ENCODE measurements around the gene SPOCK1.

Gene SPOCK1

DNA sequence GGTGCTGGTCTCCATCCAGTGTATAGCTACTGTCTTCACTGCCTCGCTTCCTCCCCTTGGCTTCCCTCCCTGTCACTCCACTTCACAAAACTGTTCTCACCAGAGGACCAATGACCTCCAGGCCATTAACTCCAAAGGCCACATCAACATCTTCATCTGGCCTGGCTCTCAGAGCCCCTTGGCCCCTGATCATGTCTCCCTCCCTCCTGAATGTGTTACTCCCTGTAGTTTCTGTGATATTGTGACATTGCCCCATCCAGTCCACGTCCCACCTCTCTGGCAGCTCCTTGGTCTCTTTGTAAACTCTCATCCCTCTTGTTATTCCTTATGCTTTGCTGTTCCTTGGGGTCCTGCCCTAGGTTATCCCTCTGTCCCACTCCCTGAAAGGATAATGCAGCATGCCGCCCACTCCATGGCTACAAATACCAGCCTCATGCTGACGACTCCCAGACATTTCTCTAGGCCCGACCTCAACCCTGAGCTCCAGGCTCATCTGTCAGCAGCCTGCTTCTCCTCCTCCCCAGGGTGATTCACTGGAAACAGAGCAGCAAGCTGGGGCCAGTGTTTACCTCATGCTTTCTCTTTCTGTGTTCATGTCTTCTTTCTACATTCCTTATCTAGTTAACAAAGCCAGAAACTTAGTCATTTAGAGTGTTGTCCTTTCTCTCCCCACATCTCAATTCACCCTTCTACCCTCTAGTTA is 312.2 kb downstream of the SPOCK1 start:
- DNase-seq = no peak

GRCh38 chr5:137185193-137185592 is 313.9 kb downstream of the SPOCK1 start:
- DNase-seq = no peak

DNA sequence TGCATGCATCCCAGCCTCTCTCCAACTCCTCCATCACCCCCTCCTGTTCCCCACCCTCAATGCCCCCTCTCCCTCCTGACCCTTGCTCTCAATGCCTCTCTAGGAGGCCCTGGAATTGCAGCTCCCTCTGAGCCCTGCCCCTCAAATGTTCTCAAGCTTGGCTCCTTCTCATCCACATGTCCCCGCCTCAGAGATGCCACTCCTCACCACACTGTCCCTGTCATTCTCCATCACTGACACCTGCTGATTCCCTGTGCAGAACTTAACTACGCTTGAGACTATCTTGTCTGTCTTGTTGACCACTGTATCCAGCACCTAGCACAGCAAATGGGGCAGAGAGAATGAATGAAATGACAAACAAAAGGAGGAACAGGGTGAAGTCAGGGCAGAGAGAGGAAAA is 314.4 kb downstream of the SPOCK1 start:
- no peak for DNase-seq

GRCh38 chr5:137182576-137182975 is 316.6 kb downstream of the SPOCK1 start:
- DNase-seq = no peak

DNA sequence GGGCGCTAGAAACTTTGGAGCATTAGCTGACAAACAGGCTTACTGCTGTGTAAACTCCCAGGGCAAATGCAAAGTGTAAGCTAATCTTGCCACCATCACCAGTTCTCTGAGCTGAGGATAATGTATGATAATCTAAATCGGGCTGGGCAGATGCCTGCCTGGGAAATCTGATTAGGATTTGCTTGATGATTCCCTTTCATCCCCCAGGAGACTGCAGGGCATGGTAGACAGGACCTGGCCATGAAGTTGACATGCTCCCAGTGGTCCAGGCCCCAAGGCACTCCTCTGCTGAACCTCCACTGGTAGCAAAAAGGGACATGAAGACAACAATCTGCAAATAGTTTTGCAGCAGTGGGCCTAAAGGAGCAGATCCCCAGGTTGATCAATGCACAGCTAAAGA is 317.5 kb downstream of the SPOCK1 start:
- DNase-seq = no peak

GRCh38 chr5:137179203-137179602 is 319.9 kb downstream of the SPOCK1 start:
- DNase-seq = no peak

DNA sequence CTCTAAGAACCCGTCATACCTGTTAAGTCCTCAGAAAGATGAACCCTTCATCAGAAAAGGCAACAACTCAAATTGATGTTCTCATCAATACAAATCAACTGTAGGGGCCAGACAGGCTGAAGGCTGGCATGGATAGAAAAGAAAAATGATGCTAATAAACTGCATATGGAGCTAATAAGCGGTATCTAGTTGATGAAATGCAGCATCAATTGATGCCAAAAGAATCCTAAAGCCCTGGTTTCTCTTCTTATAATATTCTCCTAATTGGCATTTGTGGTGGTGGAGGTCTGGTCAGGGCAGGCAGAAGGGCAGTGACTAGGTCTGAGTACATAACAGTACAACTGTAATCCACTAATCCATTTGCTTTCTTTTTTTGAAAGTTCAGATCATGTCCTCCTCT is 322.5 kb downstream of the SPOCK1 start:
- DNase-seq = no peak

DNA sequence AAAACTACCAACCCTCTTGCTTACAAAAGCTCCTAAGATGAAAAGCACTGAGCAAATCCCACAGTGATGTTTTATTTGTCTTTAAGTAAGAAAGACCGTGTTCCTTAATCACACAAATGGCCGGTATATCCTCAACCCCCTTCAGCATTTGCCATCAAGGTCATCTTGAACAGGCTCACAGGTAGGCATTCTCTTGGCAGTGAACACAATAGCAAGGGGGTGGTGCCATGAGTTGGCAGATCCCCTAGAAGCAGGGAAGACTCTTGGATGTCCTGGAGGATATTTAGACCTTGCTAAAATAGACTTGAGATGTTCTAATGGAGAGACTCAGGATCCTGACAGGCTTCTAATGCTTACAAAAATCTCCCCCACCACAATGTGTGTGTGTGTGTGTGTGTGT is 323.0 kb downstream of the SPOCK1 start:
- DNase-seq = no peak

- DNase-seq = no peak
Observed at GRCh38 chr5:137174196-137174595, 324.9 kb downstream of the SPOCK1 start.

DNA sequence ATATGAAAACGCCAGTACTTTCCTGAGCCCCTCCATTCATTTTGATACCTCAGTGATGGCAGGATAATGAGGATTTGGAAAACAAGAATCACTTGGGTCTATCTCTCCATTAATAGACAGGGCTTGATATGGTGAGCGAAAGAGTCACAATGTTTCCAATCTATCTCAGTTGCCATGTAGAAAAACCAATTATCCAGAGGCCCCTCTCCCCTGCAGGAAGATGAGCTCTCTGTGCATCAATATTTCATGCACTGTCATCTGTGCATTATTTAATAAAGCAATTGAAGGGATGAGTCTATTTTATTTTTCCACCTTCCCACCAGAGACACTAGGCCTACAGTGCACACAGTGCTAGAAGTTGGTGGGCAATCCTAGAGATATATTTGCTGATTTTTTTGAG is 326.9 kb downstream of the SPOCK1 start:
- DNase-seq = no peak

GRCh38 chr5:137167187-137167586 is 331.9 kb downstream of the SPOCK1 start:
- no peak for DNase-seq

DNA sequence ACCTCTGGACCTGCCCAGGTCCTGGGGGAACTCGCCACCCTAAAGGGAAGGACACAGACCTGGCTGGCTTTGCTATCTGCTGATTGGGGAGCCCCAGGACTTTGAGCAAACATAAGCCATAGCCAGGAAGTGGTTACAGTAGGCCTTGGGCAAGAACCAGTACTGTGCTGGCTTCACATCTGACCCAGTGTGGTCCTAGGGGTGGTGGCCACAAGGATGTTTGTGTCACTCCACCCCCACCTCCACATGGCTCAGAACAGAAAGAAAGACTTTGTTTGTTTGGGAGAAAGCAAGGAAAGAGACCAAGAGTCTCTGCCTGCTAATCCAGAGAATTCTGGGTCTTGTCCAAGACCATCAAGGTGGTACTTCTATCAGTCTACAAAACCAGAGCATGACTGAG is 334.2 kb downstream of the SPOCK1 start:
- no peak for DNase-seq

GRCh38 chr5:137164536-137164935 is 334.6 kb downstream of the SPOCK1 start:
- no peak for DNase-seq

DNA sequence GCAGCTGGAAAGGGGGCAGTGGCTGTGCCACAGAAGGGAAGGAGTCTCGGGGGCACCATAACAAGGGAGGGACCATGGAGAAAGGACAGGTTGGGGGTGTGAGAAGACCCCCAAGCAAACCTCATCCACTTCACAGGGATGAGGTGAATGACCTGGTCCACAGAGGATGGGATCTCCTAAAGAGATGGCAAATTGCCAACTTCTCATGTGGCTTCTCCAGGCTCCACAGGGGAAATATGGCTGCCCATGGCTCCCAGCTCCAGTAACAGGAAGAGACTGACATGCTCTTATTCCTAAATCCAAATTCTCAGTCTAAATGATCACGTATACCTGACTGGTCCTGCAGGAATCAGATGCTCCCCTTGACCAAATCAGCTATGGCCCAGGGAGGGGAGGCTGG is 340.4 kb downstream of the SPOCK1 start:
- DNase-seq = no peak

DNA sequence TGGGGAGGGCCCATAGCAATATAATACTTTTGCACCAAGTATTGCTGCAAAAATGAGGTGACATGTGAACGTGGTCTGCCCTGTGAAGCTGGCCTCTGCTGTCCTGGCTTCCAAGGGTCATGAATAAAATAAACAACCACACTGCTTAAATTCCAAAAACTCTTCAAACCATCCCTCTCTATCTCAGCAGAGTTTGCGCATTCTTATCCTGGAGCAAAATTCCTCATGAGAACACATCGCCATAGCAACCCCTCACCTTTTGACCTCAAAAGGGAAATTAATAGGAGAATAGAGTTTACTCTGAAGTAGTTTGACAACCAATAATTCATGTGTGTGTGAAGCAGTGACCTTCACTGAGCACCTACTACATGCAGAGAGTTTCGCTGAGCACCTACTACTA is 342.9 kb downstream of the SPOCK1 start:
- DNase-seq = no peak

GRCh38 chr5:137155261-137156000 is 343.7 kb downstream of the SPOCK1 start:
- peak; percentile 94 for DNase-seq

GRCh38 chr5:137152616-137153015 is 346.5 kb downstream of the SPOCK1 start:
- no peak for DNase-seq

GRCh38 chr5:137148655-137149054 is 350.5 kb downstream of the SPOCK1 start:
- DNase-seq = no peak

DNA sequence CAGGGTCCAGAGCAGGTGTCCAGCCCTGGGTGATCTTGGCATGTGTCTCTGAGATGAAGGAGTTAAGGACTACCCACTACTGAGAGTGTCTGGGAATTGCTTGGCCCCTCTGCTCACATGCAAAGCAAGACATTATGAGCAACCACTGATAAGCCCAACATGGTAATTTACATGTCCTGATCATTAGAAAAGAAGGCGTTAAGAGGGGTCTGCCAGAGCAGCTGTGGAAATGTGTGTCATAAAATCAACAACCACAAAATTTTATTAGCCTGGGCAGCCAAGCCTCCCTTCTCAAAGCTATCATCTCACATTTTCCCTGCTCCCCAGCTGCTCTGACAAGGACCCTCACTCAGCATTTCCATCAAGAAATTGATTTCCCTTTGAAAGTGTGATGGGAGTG is 351.0 kb downstream of the SPOCK1 start:
- DNase-seq = no peak

DNA sequence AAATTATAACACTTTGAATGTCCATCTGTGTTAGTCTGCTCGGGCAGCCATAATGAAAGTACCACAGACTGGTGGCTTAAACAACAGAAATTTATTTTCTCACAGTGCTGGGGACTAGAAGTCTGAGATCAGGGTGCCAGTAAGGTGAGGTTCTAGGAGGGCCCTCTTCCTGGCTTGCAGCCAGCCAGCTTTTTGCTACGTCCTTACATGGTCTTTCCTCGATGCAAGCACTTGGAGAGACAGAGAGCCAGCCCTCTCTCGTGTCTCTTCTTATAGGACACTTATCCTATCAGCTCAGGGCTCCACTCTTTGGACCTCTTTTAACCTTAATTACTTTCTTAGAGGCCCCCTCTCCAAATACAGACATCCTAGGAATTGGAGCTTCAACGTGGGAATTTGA is 351.8 kb downstream of the SPOCK1 start:
- DNase-seq = peak; percentile 18

GRCh38 chr5:137146402-137146890 is 352.7 kb downstream of the SPOCK1 start:
- DNase-seq = peak; percentile 88

DNA sequence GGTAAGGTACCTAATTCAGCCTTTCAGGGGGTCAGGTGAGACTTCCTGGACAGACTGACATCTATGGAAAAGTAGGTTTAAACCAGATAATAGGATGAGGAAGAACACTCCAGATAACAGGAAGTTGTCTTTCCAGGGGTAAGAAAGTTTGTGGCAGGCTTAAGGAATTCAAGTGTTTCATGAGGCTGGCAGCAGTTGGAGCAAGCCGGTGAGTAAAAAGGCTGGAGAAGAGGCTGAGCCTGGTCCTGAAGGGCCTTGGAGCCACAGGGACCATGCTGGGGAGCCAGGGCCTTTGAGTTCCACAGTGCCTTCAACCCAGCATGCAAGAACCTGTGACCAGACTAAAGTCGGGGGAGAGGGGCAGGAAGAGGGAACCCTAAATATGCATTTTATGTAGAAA is 353.4 kb downstream of the SPOCK1 start:
- no peak for DNase-seq

- DNase-seq = no peak
Observed at GRCh38 chr5:137144656-137145055, 354.5 kb downstream of the SPOCK1 start.

GRCh38 chr5:137142764-137143605 is 356.1 kb downstream of the SPOCK1 start:
- DNase-seq = no peak

Measured in NCI-H345 (cell line).